Breast epithelium (tissue), 4 donors: ENCODE measurements around the gene SLC23A3. TPM values are rescaled to one million over a fixed set of nuclear protein-coding genes. Genes with fewer than 3 reads are reported as not detected.

Experiments used
- DNase-seq, 2 donors: peaks; one replicate each; pipeline ENCODE4 v3.0.0-alpha.2; 2019; ENCODE audit warnings: low spot score in 2 of 2
- H3K27ac ChIP-seq, 2 donors: fragments of 200-600 bp; sonication (generic) in 1 of 2; one replicate each; pipeline ENCODE4 v1.5.1; 2016 to 2019; ENCODE audit warnings: mild to moderate bottlenecking in 1 of 2
- H3K27me3 ChIP-seq, 2 donors: fragments of 200-600 bp; sonication (generic) in 1 of 2; one replicate each; pipeline versions ENCODE4 v1.5.1 to v1.6.0; 2017 to 2019; ENCODE audit warnings: control low read depth in 1 of 2, mild to moderate bottlenecking in 1 of 2
- H3K36me3 ChIP-seq: fragments of 200-600 bp; one replicate; pipeline ENCODE4 v1.5.1; 2019
- H3K4me1 ChIP-seq, 2 donors: fragments of 200-600 bp; sonication (generic); one replicate each; pipeline ENCODE4 v1.5.1; 2016 to 2019; ENCODE audit warnings: control low read depth in 1 of 2
- H3K4me3 ChIP-seq, 3 donors: fragments of 200-600 bp; sonication (generic); 1 replicate in 2 of 3; 2 replicates in 1 of 3; pipeline ENCODE4 v1.5.1; 2016 to 2019; ENCODE audit warnings: mild to moderate bottlenecking in 3 of 3, moderate library complexity in 2 of 3
- H3K9me3 ChIP-seq, 2 donors: fragments of 200-600 bp; sonication (generic) in 1 of 2; one replicate each; pipeline ENCODE4 v1.5.1; 2016 to 2019; ENCODE audit warnings: control low read depth in 1 of 2
- CTCF ChIP-seq, 3 donors: fragments of 450-650 bp; IDR thresholded peaks; one replicate each; pipeline ENCODE4 v1.5.1; 2016 to 2017; ENCODE audit warnings: antibody characterized with exemption in 3 of 3, mild to moderate bottlenecking in 3 of 3, moderate library complexity in 3 of 3
- POLR2A ChIP-seq: fragments of 450-650 bp; IDR thresholded peaks from one replicate; pipeline ENCODE4 v1.6.1; 2016; ENCODE audit warnings: antibody characterized with exemption, mild to moderate bottlenecking, moderate library complexity
- POLR2AphosphoS5 ChIP-seq, 3 donors: sonication (generic); formaldehyde crosslinking; IDR thresholded peaks; one replicate each; pipeline ENCODE4 v1.6.1; 2017; ENCODE audit warnings: antibody characterized with exemption in 3 of 3
- intact Hi-C: fragments of 100-400 bp; cut with DNase I; formaldehyde crosslinking; loops from one replicate; pipeline ENCODE4 v1.15.1; 2023; ENCODE audit warnings: low total_unique reads
- total RNA-seq, 3 donors: library from RNA; depleted of rRNA; stranded (reverse); fragments of >200 nt; gene quantifications; one replicate each; pipeline ENCODE4 v1.1.0, GENCODE V29; 2016

Gene SLC23A3
- total RNA-seq, 3 donors from 2014 or later, result 0.48 to 3.4 (median 2.0) TPM

GRCh38 chr2:219131327-219131726 is 38.5 kb downstream of the SLC23A3 start:
- Histone ChIP-seq H3K9me3 (no peaks in the 10 kb centered on the region), H3K27me3 (no peaks in the 10 kb centered on the region), H3K36me3 (no peaks in the 10 kb centered on the region), H3K27ac (no peak overlapping the region), H3K4me1 (no peaks in the 10 kb centered on the region), H3K4me3 (no peak overlapping the region)
- intact Hi-C loops, result no loop called here
- DNase-seq, result no peak
- TF ChIP-seq POLR2AphosphoS5 (IDR thresholded peaks at IDR 0.05) (no peak), POLR2A (no peak), CTCF (IDR thresholded peaks at IDR 0.05) (no peak)

- Histone ChIP-seq H3K4me3 (no peak overlapping the region), H3K27ac (no peak overlapping the region), H3K27me3 (no peaks in the 10 kb centered on the region), H3K4me1 (peaks cover 0 to 3% of the 10 kb centered on the region in 2 donors), H3K9me3 (no peaks in the 10 kb centered on the region), H3K36me3 (no peaks in the 10 kb centered on the region)
- TF ChIP-seq CTCF (IDR thresholded peaks at IDR 0.05), result no peak
- no peak for TF ChIP-seq POLR2A
- TF ChIP-seq POLR2AphosphoS5 (IDR thresholded peaks at IDR 0.05), result no peak
- DNase-seq, result no peak
- intact Hi-C loops, result no loop called here
These were observed 40.2 kb downstream of the SLC23A3 start for GRCh38 chr2:219129589-219129988.

- DNase-seq, result no peak
- intact Hi-C loops, result no loop called here
- H3K4me3 ChIP-seq, result no peak overlapping the region
- no peaks in the 10 kb centered on the region for H3K9me3 ChIP-seq
- H3K27ac ChIP-seq, result no peak overlapping the region
- no peaks in the 10 kb centered on the region for H3K36me3 ChIP-seq
- H3K27me3 ChIP-seq, result no peaks in the 10 kb centered on the region
- peaks cover 0 to 3% of the 10 kb centered on the region in 2 donors for H3K4me1 ChIP-seq
- TF ChIP-seq POLR2AphosphoS5 (IDR thresholded peaks at IDR 0.05) (no peak), CTCF (IDR thresholded peaks at IDR 0.05) (no peak), POLR2A (no peak)
These were observed 41.4 kb downstream of the SLC23A3 start for GRCh38 chr2:219128396-219128795.

- H3K4me3 ChIP-seq, result no peak overlapping the region
- H3K36me3 ChIP-seq, result no peaks in the 10 kb centered on the region
- intact Hi-C loops, result no loop called here
- TF ChIP-seq POLR2A (no peak), POLR2AphosphoS5 (IDR thresholded peaks at IDR 0.05) (no peak), CTCF (IDR thresholded peaks at IDR 0.05) (no peak)
- DNase-seq, result no peak
- no peaks in the 10 kb centered on the region for H3K27me3 ChIP-seq
- no peaks in the 10 kb centered on the region for H3K9me3 ChIP-seq
- H3K4me1 ChIP-seq, result peaks cover 0 to 3% of the 10 kb centered on the region in 2 donors
- H3K27ac ChIP-seq, result peak overlapping the region in 1 of 2 donors; percentile 16
These were observed 42.7 kb downstream of the SLC23A3 start for GRCh38 chr2:219127037-219127635.

- DNase-seq, result no peak
- peaks cover 0 to 3% of the 10 kb centered on the region in 2 donors for H3K4me1 ChIP-seq
- H3K27ac ChIP-seq, result peak overlapping the region in 1 of 2 donors; percentile 16
- intact Hi-C loops, result no loop called here
- no peaks in the 10 kb centered on the region for H3K9me3 ChIP-seq
- H3K27me3 ChIP-seq, result no peaks in the 10 kb centered on the region
- H3K36me3 ChIP-seq, result no peaks in the 10 kb centered on the region
- no peak overlapping the region for H3K4me3 ChIP-seq
- TF ChIP-seq POLR2A, result no peak
- no peak for TF ChIP-seq CTCF (IDR thresholded peaks at IDR 0.05)
- TF ChIP-seq POLR2AphosphoS5 (IDR thresholded peaks at IDR 0.05), result no peak
These were observed 43.3 kb downstream of the SLC23A3 start for GRCh38 chr2:219126555-219126954.
